ENCODE measurements around the gene NR4A3. TPM values are rescaled to one million over a fixed set of nuclear protein-coding genes. Genes with fewer than 3 reads are reported as not detected.

NR4A3 gene
- polyA plus RNA-seq, 2 of the 4 experiments (the other 2 are of a cell fraction): 1.6 to 2.0 TPM

- no peak for DNase-seq (ENCODE audit: low read depth in 1 of 2, low spot score in 1 of 2)
- ChIA-PET CTCF (interaction anchor here (2.1 kb wide), 1 partner anchor 10 kb away, joined by 6 read pairs; no protein-coding TSS in a partner anchor), POLR2A (no interaction called here)
- Histone ChIP-seq H3K4me1 (no peaks in the 10 kb centered on the region), H3K4me3 (no peak overlapping the region), H3K27ac (no peak overlapping the region), H3K4me2 (no peak overlapping the region), H3K9me3 (no peaks in the 10 kb centered on the region)
- WGBS (ENCODE audit: missing lambda C conversion rate): 57% methylated on average over 6 of the region's 6 CpGs
- no peak for ATAC-seq
- FAIRE-seq: no peak
- TF ChIP-seq E2F6 (IDR thresholded peaks at IDR 0.05; ENCODE audit: borderline replicate concordance, low read depth) (no peak), FOSB (CRISPR knock-in tag; IDR thresholded peaks at IDR 0.05) (no peak), NPAS2 (CRISPR knock-in tag; IDR thresholded peaks at IDR 0.05; ENCODE audit: borderline replicate concordance) (no peak), EP300 (IDR thresholded peaks at IDR 0.05) (no peak), RFX5 (IDR thresholded peaks at IDR 0.05) (no peak), FOXS1 (CRISPR knock-in tag; IDR thresholded peaks at IDR 0.05) (no peak), HDAC2 (IDR thresholded peaks at IDR 0.05) (no peak), PBX3 (IDR thresholded peaks at IDR 0.05) (no peak), ATOH8 (CRISPR knock-in tag; IDR thresholded peaks at IDR 0.05; ENCODE audit: low read depth) (no peak), ESRRA (IDR thresholded peaks at IDR 0.05; ENCODE audit: borderline replicate concordance, low read length) (no peak), MAFK (IDR thresholded peaks at IDR 0.05; ENCODE audit: partially characterized antibody) (no peak)
Observed at GRCh38 chr9:99895510-99895909, 73.8 kb downstream of the NR4A3 start.

GRCh38 chr9:99896119-99896518, 74.4 kb downstream of the NR4A3 start:
- no peak overlapping the region for H3K4me2 ChIP-seq
- no peak for TF ChIP-seq HOXA7 (CRISPR knock-in tag; IDR thresholded peaks at IDR 0.05)
- H3K4me3 ChIP-seq: no peak overlapping the region
- no peak overlapping the region for H3K27ac ChIP-seq
- H3K9me3 ChIP-seq: no peaks in the 10 kb centered on the region
- WGBS (ENCODE audit: missing lambda C conversion rate): 100% methylated on average over 1 of the region's 2 CpGs
- ChIA-PET CTCF (interaction anchor here (2.1 kb wide), 1 partner anchor 9 kb away, joined by 6 read pairs; no protein-coding TSS in a partner anchor), POLR2A (no interaction called here)
- no peaks in the 10 kb centered on the region for H3K4me1 ChIP-seq
- ATAC-seq: no peak
- no peak for FAIRE-seq
- DNase-seq (ENCODE audit: low read depth in 1 of 2, low spot score in 1 of 2): no peak

- FAIRE-seq (no peak), ATAC-seq (no peak), DNase-seq (ENCODE audit: low read depth in 1 of 2, low spot score in 1 of 2) (no peak)
- Histone ChIP-seq H3K9me3 (no peaks in the 10 kb centered on the region), H3K4me1 (peaks cover 10% of the 10 kb centered on the region; the same call in 2 of the 3 replicates), H3K4me2 (no peak overlapping the region), H3K27ac (no peak overlapping the region), H3K4me3 (no peak overlapping the region)
- 50% methylated on average over 1 of the region's 1 CpG for WGBS (ENCODE audit: missing lambda C conversion rate)
- POLR2A ChIA-PET: no interaction called here
- CTCF ChIA-PET: no interaction called here
- TF ChIP-seq HOXB13 (CRISPR knock-in tag; IDR thresholded peaks at IDR 0.05; ENCODE audit: low read depth) (no peak), ZC3H11A (IDR thresholded peaks at IDR 0.05) (no peak), NR3C1 (IDR thresholded peaks at IDR 0.05) (no peak), REST (IDR thresholded peaks at IDR 0.05) (no peak)
Observed at GRCh38 chr9:99903393-99903792, 81.7 kb downstream of the NR4A3 start.
